Uterus (tissue), 4 donors: ENCODE data around the gene EHD3. TPM values are rescaled to one million over a fixed set of nuclear protein-coding genes. Genes with fewer than 3 reads are reported as not detected.

ENCODE experiments used
- DNase-seq, 2 donors: peaks; one replicate each; pipeline ENCODE4 v3.0.0-alpha.2; 2019 to 2020
- H3K27ac ChIP-seq, 2 donors: fragments of 200-600 bp; sonication (generic); 1 replicate in 1 of 2; 2 replicates in 1 of 2; pipeline ENCODE4 v1.5.1; 2016 to 2018
- H3K27me3 ChIP-seq, 2 donors: fragments of 200-600 bp; sonication (generic); one replicate each; pipeline ENCODE4 v1.5.1; 2018 to 2019; ENCODE audit warnings: control low read depth in 1 of 2
- H3K36me3 ChIP-seq, 2 donors: fragments of 200-600 bp; sonication (generic); one replicate each; pipeline ENCODE4 v1.5.1; 2019; ENCODE audit warnings: control low read depth in 1 of 2
- H3K4me1 ChIP-seq, 2 donors: fragments of 200-600 bp; sonication (generic); one replicate each; pipeline ENCODE4 v1.5.1; 2018 to 2019; ENCODE audit warnings: control low read depth in 1 of 2
- H3K4me3 ChIP-seq, 2 donors: fragments of 200-600 bp; sonication (generic); 1 replicate in 1 of 2; 2 replicates in 1 of 2; pipeline ENCODE4 v1.5.1; 2018 to 2019; ENCODE audit warnings: mild to moderate bottlenecking in 1 of 2
- H3K9me3 ChIP-seq, 2 donors: fragments of 200-600 bp; sonication (generic); one replicate each; pipeline ENCODE4 v1.5.1; 2019; ENCODE audit warnings: control low read depth in 1 of 2
- POLR2A ChIP-seq, 2 donors: fragments of 450-650 bp; IDR thresholded peaks; one replicate each; pipeline ENCODE4 v1.6.1; 2016; ENCODE audit warnings: antibody characterized with exemption in 2 of 2, mild to moderate bottlenecking in 1 of 2, moderate library complexity in 1 of 2
- intact Hi-C: fragments of 100-400 bp; cut with DNase I; formaldehyde crosslinking; loops from one replicate; pipeline ENCODE4 v1.15.1; 2023; ENCODE audit warnings: low total_unique reads
- small RNA-seq: library from RNA; depleted of rRNA; stranded (forward); fragments of <200 nt; gene quantifications from one replicate; pipeline ENCODE3, GENCODE V24; 2016
- total RNA-seq, 4 donors: library from RNA; depleted of rRNA in 3 of 4; stranded (reverse); fragments of >200 nt in 3 of 4; gene quantifications; one replicate each; pipeline versions ENCODE4 v1.1.0 to v1.2.4, GENCODE V29; 2014 to 2023
- TF ChIP-seq, protein P1 (sequence below), 4 experiments: fragments of 200-600 bp in 2 of 4; fragments of 450-650 bp in 2 of 4; sonication (generic) in 2 of 4; IDR thresholded peaks; one replicate each; pipeline ENCODE4 v1.5.1; 2016 to 2019; ENCODE audit warnings: antibody characterized with exemption in 4 of 4, mild to moderate bottlenecking in 2 of 4, moderate library complexity in 1 of 4
- donor health status: DM: yes; HTN: yes; CAD: no.

EHD3 gene
- total RNA-seq, 4 donors from 2014 or later = 2.6 to 13.1 (median 4.8) TPM

DNA sequence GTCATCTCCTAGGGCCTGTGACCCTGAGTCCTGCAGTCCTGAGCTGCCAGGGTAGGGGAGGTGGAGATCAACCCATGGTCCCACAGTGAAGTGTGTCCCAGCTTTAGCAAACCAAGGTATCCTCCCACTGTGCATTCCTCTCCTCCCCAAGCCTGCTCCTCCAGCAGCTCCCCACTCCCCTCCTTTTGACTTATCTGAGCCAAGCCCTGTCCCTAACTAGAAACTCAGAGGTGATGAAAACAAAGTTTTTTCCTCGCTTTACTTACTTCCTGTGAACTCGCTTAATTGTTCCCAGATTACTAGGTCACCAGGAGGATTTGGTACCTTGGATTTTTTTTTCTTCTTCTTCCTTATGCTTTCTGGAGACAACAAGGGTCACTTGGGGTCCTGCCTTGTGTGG lies 80.8 kb downstream of the EHD3 start:
- no peak for TF ChIP-seq POLR2A (IDR thresholded peaks at IDR 0.05)
- TF ChIP-seq, protein P1, sequence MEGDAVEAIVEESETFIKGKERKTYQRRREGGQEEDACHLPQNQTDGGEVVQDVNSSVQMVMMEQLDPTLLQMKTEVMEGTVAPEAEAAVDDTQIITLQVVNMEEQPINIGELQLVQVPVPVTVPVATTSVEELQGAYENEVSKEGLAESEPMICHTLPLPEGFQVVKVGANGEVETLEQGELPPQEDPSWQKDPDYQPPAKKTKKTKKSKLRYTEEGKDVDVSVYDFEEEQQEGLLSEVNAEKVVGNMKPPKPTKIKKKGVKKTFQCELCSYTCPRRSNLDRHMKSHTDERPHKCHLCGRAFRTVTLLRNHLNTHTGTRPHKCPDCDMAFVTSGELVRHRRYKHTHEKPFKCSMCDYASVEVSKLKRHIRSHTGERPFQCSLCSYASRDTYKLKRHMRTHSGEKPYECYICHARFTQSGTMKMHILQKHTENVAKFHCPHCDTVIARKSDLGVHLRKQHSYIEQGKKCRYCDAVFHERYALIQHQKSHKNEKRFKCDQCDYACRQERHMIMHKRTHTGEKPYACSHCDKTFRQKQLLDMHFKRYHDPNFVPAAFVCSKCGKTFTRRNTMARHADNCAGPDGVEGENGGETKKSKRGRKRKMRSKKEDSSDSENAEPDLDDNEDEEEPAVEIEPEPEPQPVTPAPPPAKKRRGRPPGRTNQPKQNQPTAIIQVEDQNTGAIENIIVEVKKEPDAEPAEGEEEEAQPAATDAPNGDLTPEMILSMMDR (IDR thresholded peaks at IDR 0.05) = no peak
- Histone ChIP-seq H3K27ac (no peak overlapping the region), H3K4me3 (no peak overlapping the region), H3K36me3 (no peaks in the 10 kb centered on the region), H3K4me1 (no peaks in the 10 kb centered on the region), H3K27me3 (no peaks in the 10 kb centered on the region), H3K9me3 (no peaks in the 10 kb centered on the region)
- intact Hi-C loops = no loop called here
- no peak for DNase-seq

GRCh38 chr2:31317396-31317795 lies 83.4 kb downstream of the EHD3 start:
- intact Hi-C loops = no loop called here
- Histone ChIP-seq H3K4me3 (no peak overlapping the region), H3K27me3 (no peaks in the 10 kb centered on the region), H3K4me1 (no peaks in the 10 kb centered on the region), H3K36me3 (no peaks in the 10 kb centered on the region), H3K27ac (no peak overlapping the region), H3K9me3 (no peaks in the 10 kb centered on the region)
- TF ChIP-seq, protein P1 (IDR thresholded peaks at IDR 0.05) = no peak
- no peak for TF ChIP-seq POLR2A (IDR thresholded peaks at IDR 0.05)
- no peak for DNase-seq

DNA sequence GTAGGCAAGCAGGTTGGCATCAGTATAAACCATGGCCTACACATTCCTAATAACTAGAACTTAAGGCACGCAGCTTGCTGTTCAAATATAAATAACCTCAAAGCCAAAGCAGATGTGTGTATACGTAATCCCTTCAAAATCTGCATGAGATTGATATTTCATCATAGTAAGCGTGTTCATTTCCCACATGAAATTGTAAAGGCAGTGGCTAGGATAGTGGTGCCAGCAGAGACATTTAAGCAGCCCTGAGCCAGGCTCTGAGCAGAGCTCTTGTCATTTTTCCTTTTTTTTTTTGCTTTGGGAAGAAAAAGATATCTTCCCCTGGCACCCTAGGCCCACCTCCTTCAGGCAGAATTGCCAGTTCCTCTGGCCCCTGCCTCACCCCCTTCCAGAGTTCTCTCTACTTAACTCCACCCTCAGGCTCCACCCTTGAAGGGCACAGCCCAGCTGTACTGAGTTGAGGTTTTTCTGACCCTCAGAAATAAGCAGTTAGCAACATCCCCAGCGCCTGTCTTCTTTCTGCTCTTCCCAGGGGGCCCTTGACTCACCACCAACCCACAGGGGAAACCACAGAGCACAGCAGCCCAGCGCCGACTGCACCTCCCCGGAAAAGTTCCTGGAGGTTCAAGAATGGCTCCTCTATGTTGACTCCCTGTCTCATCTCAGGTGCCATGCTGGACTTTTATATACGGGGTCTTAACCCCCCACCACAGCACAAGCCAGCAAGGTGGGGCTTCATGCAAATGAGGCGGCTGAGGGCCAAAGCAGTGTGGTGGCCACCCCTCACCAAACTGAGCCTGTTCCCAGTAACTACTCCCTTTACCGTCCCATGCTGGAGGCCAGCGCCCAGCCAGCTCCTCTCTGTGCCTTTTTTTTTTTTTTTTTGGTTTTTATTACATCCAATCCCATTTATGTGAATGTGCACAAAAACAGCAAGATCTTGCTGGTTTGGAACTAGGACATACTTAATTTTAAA lies 84.7 kb downstream of the EHD3 start:
- no peak for DNase-seq
- no peak for TF ChIP-seq POLR2A (IDR thresholded peaks at IDR 0.05)
- TF ChIP-seq, protein P1 (IDR thresholded peaks at IDR 0.05) = no peak
- H3K36me3 ChIP-seq = no peaks in the 10 kb centered on the region
- H3K27ac ChIP-seq = no peak overlapping the region
- no peaks in the 10 kb centered on the region for H3K4me1 ChIP-seq
- no peaks in the 10 kb centered on the region for H3K9me3 ChIP-seq
- H3K27me3 ChIP-seq = no peaks in the 10 kb centered on the region
- intact Hi-C loops = no loop called here
- H3K4me3 ChIP-seq = no peak overlapping the region

Small RNAs within 50 kb of the gene (small RNA-seq; reads per million reads assigned to genes)
- not detected for gene RNA5SP90

Other genes with a start within 250 kb of the EHD3 start
- gene GALNT14, start 95.7 kb upstream of the EHD3 start, total RNA-seq = 1 to 10 TPM in 1 of 4 donors, under 1 TPM in 1, not detected in 2; 0.58 to 4.0 TPM
- gene CAPN14, start 16.6 kb upstream of the EHD3 start, total RNA-seq = under 1 TPM in 3 of 4 donors, not detected in 1; under 0.01 to 0.29 (median 0.14) TPM
- gene XDH, start 180.6 kb downstream of the EHD3 start, total RNA-seq = under 1 TPM in 1 of 4 donors, not detected in 3; 0.35 TPM